ENCODE measurements around the gene PTK6. TPM values are rescaled to one million over a fixed set of nuclear protein-coding genes. Genes with fewer than 3 reads are reported as not detected.

The PTK6 gene
- total and polyA plus RNA-seq, 12 donors, result 0.03 to 0.28 (median 0.06) TPM; not detected in 9

DNA sequence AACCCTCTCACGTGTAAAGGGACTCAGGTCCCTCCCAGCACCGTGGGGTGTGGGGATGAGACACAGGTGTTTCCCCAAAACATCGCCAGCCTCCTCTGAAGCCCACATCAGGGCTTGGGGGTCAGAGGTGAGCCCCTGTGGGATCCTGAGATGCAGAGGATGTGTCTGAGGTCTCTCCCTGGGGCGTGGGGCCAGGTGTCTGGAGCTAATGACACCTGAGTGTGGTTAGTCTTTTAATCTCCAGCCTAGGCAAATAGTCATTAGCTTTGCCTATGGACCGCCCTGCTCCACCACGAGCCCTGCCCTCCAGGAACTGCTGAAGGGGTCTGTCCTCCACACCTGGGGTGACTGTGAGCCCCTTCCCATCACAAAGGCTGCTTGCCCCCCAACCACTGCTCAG is 8.6 kb upstream of the PTK6 start:
- Histone ChIP-seq H3K4me1 (no peaks in the 10 kb centered on the region), H3K27me3 (peaks cover 0 to 49% (median 31%) of the 10 kb centered on the region in 7 donors), H3K9me3 (no peaks in the 10 kb centered on the region), H3K4me3 (no peak overlapping the region), H3K27ac (no peak overlapping the region), H3K36me3 (no peaks in the 10 kb centered on the region)
- TF ChIP-seq, protein P1, sequence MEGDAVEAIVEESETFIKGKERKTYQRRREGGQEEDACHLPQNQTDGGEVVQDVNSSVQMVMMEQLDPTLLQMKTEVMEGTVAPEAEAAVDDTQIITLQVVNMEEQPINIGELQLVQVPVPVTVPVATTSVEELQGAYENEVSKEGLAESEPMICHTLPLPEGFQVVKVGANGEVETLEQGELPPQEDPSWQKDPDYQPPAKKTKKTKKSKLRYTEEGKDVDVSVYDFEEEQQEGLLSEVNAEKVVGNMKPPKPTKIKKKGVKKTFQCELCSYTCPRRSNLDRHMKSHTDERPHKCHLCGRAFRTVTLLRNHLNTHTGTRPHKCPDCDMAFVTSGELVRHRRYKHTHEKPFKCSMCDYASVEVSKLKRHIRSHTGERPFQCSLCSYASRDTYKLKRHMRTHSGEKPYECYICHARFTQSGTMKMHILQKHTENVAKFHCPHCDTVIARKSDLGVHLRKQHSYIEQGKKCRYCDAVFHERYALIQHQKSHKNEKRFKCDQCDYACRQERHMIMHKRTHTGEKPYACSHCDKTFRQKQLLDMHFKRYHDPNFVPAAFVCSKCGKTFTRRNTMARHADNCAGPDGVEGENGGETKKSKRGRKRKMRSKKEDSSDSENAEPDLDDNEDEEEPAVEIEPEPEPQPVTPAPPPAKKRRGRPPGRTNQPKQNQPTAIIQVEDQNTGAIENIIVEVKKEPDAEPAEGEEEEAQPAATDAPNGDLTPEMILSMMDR (IDR thresholded peaks at IDR 0.05), result no peak
- DNase-seq (no peak), ATAC-seq (no peak)
- intact Hi-C loops (cut with DNase I), result loop anchor here in 1 of 10 donors (10.0 kb wide), 1 partner anchor 339 kb away; no protein-coding TSS in a partner anchor
- 57 to 61% methylated on average over 6 of the region's 6 CpGs for WGBS, 2 donors

DNA sequence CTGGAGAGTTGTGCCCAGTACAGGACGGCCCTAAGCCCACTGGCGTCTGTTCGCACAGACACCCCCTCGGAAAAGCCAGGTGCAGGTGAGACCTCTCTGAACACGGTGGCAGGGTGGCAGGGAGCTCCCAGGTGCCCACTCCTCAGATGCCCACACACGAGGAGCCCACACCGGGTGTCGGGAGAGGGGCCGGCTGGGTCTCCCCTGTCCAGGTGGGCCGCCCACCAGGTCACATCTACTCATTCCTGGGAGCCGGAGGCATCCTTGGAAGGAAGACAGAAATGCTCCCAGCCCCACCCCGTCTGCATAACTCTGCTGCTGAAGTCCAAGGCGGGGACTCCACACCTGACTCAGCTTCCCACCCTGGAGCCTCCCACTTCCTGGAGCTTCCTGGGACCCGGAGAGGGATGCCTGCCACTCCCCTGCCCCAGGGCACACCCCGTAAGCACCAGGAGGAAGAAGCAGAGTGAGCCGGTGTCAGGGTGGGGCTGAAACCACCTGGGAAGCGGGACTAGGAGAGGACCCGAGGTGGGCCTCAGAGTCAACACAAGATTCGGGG is 7.9 kb upstream of the PTK6 start:
- TF ChIP-seq, protein P1 (IDR thresholded peaks at IDR 0.05), result no peak
- DNase-seq, result no peak
- H3K36me3 ChIP-seq, result no peaks in the 10 kb centered on the region
- H3K9me3 ChIP-seq, result no peaks in the 10 kb centered on the region
- H3K27ac ChIP-seq, result no peak overlapping the region
- intact Hi-C loops (cut with DNase I), result loop anchor here in 1 of 10 donors (10.0 kb wide), 1 partner anchor 340 kb away; no protein-coding TSS in a partner anchor
- H3K27me3 ChIP-seq, result peaks cover 0 to 47% (median 28%) of the 10 kb centered on the region in 7 donors
- 69% methylated on average over 19 of the region's 19 CpGs for WGBS, 2 donors
- H3K4me3 ChIP-seq, result no peak overlapping the region
- H3K4me1 ChIP-seq, result no peaks in the 10 kb centered on the region
- ATAC-seq, result no peak

DNA sequence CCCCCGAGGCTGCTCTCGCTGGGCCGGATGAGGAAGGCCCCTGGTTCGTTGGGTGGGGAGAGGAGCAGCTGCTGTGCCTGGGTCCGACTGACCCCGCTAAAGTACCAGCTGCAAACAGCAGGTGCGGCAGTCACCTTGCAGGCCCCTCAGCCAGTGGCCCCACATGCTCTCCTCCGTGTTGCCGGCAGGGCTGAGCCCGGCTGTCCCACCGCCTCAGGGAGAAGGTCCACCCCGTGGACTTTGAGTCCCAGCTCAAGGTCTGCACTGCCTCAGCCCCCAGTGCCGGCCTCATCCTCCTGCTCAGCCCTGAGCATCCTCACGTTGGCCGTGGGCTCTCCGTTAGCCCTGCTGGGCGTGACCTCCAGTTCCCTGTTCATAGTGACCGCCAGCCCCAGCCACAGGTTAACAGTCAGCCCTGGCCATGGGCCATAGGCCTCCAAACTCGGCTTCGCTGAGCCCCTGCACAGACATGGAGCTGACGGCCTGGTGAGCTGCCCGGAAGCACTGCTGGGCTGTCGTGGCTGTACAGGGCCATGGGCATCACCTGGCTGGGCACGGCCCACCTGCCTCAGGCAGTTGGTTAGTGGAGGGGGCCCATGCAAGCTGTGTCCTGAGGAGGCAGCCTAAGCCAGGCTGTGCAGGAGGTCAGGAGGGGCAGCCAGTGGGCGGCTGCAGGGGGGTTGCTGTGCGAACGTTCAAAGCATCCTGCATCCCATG is 7.2 kb upstream of the PTK6 start:
- no peak overlapping the region for H3K4me3 ChIP-seq
- intact Hi-C loops (cut with DNase I), result loop anchor here in 1 of 10 donors (10.0 kb wide), 1 partner anchor 340 kb away; no protein-coding TSS in a partner anchor
- no peaks in the 10 kb centered on the region for H3K9me3 ChIP-seq
- DNase-seq (no peak), ATAC-seq (no peak)
- peaks cover 0 to 42% (median 22%) of the 10 kb centered on the region in 7 donors for H3K27me3 ChIP-seq
- H3K36me3 ChIP-seq, result no peaks in the 10 kb centered on the region
- TF ChIP-seq, protein P1 (IDR thresholded peaks at IDR 0.05), result no peak
- H3K27ac ChIP-seq, result no peak overlapping the region
- WGBS, 2 donors, result 75 to 76% methylated on average over 27 of the region's 27 CpGs
- H3K4me1 ChIP-seq, result no peaks in the 10 kb centered on the region

DNA sequence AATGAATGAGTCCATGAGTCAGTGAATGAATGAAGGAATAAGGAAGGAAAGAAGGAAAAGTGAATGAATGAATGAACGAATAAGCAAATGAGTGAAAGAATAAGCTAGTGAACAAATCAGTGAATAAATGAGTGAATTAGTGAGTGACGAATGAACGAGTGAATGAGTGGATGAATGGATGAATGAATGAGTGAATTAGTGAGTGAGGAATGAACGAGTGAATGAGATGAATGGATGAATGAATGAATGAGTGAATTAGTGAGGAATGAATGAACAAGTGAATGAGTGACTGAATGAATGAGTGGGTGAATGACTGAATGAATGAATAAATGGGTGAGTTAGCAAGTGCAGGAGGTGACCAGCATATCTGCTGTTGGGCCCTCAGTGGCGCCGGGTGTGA is 6.6 kb upstream of the PTK6 start:
- TF ChIP-seq, protein P1 (IDR thresholded peaks at IDR 0.05), result no peak
- no peaks in the 10 kb centered on the region for H3K36me3 ChIP-seq
- no peak overlapping the region for H3K4me3 ChIP-seq
- peaks cover 0 to 37% (median 19%) of the 10 kb centered on the region in 7 donors for H3K27me3 ChIP-seq
- peaks cover 0 to 2% (median 0%) of the 10 kb centered on the region in 9 donors for H3K4me1 ChIP-seq
- no peaks in the 10 kb centered on the region for H3K9me3 ChIP-seq
- H3K27ac ChIP-seq, result no peak overlapping the region
- ATAC-seq, result no peak
- no peak for DNase-seq
- 90% methylated on average over 6 of the region's 6 CpGs for WGBS, 2 donors
- intact Hi-C loops (cut with DNase I), result loop anchor here in 1 of 10 donors (10.0 kb wide), 1 partner anchor 341 kb away; no protein-coding TSS in a partner anchor
